ENCODE results near the gene WDR64. TPM values are rescaled to one million over a fixed set of nuclear protein-coding genes. Genes with fewer than 3 reads are reported as not detected.

WDR64 gene
- polyA plus RNA-seq, 1 donor (not counting 4 experiments of a cell fraction or from before 2014, with no cell fraction given), result not detected

DNA sequence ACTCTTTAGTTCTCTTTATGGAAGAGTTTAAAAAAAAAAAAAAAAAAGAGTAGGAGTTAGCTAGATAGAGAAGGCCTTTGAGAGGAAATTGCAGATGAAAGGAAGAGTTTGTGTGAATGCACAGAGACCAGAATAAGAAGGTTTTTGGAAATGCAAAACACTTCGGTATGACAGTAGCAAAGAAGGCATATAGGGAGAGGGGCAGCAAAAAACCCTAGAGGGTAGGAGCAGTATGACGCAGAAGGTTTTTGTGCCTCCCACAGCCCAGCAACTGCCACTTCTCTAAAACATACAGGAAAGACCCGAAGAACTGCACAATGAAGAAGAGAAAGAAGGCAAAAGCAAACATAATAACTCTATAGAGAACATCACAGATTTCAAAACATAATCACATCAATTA is 84.3 kb downstream of the WDR64 start:
- no peak overlapping the region for H3K4me2 ChIP-seq (ENCODE audit: control insufficient read depth, extremely low read depth, insufficient read depth, low read depth, low read length)
- H3K4me3 ChIP-seq (ENCODE audit: control insufficient read depth in 2 of 3, extremely low read depth in 1 of 3, insufficient read depth in 2 of 3, low read depth in 1 of 3, low read length in 3 of 3), result no peak overlapping the region
- no peaks in the 10 kb centered on the region for H3K9me3 ChIP-seq (ENCODE audit: control insufficient read depth, low read depth, low read length)
- no peak for DNase-seq (ENCODE audit: low read depth, low spot score)
- no peaks in the 10 kb centered on the region for H3K79me2 ChIP-seq (ENCODE audit: control insufficient read depth, insufficient read depth, low read length)
- FAIRE-seq, result no peak
- dilution Hi-C loops (cut with MboI; ENCODE audit: extremely low pct_ligation_motif_present, low sequenced_read_pairs), result no loop called here
- H3K9ac ChIP-seq (ENCODE audit: control insufficient read depth, extremely low read depth, insufficient read depth, low read length), result no peak overlapping the region
- no peak for TF ChIP-seq EZH2 (IDR thresholded peaks at IDR 0.05; ENCODE audit: low read length)
- TF ChIP-seq, protein P1, sequence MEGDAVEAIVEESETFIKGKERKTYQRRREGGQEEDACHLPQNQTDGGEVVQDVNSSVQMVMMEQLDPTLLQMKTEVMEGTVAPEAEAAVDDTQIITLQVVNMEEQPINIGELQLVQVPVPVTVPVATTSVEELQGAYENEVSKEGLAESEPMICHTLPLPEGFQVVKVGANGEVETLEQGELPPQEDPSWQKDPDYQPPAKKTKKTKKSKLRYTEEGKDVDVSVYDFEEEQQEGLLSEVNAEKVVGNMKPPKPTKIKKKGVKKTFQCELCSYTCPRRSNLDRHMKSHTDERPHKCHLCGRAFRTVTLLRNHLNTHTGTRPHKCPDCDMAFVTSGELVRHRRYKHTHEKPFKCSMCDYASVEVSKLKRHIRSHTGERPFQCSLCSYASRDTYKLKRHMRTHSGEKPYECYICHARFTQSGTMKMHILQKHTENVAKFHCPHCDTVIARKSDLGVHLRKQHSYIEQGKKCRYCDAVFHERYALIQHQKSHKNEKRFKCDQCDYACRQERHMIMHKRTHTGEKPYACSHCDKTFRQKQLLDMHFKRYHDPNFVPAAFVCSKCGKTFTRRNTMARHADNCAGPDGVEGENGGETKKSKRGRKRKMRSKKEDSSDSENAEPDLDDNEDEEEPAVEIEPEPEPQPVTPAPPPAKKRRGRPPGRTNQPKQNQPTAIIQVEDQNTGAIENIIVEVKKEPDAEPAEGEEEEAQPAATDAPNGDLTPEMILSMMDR (optimal IDR thresholded peaks at IDR 0.05 in 1 of 3, IDR thresholded peaks at IDR 0.05 in 1 of 3, conservative IDR thresholded peaks at IDR 0.05 in 1 of 3; ENCODE audit: extremely low read depth in 1 of 3, insufficient read depth in 2 of 3, low read length in 3 of 3), result no peak
- H3K27me3 ChIP-seq (ENCODE audit: control insufficient read depth, extremely low read depth, insufficient read depth, low read length), result no peaks in the 10 kb centered on the region
- no peaks in the 10 kb centered on the region for H3K4me1 ChIP-seq (ENCODE audit: control insufficient read depth, extremely low read depth, insufficient read depth, low read length)
- H3K27ac ChIP-seq (ENCODE audit: control insufficient read depth, insufficient read depth, low read length), result no peak overlapping the region
- H3K36me3 ChIP-seq (ENCODE audit: control insufficient read depth in 2 of 2, extremely low read depth in 1 of 2, insufficient read depth in 2 of 2, low read length in 2 of 2), result no peaks in the 10 kb centered on the region
- H2AFZ ChIP-seq (ENCODE audit: control insufficient read depth, low read length), result no peak overlapping the region
- no peaks in the 10 kb centered on the region for H3K9me1 ChIP-seq (ENCODE audit: control insufficient read depth, extremely low read depth, insufficient read depth, low read length)
- no peaks in the 10 kb centered on the region for H4K20me1 ChIP-seq (ENCODE audit: control insufficient read depth, extremely low read depth, insufficient read depth, low read length)

DNA sequence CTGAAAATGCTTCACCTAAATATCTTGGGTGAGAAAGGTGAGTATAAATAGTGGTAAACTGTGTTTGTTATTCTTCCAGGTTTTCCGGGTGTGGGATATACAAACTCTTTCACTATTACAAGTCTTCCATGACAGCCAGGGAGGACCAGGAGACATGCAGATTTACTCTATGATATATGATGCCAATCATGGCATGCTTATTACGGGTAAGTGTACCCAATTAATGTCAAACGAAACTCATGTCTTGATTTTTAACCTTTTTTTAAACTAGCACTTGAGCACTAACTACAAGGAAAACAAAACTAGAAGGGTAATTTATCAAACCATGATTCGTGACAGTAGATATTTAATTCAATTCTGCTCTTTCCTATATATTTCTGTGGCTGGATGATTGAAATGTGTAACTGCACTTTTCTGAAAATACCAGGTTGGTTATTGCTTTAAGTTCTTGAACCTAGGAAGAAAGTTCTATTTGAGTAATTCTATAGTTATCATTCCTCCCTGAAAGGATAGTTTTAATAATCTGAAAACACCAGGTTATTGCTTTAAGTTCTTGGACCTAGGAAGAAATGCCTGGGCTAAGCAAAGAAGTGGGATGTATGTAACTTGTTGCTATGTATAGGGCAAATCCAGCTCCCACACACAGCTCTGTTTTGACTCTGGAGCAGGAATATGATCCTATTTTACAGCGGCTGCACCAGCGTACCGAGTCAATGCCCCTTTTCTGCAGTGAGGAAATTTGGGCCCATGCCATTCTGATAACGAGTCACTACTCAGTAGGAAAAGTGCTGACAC is 86.4 kb downstream of the WDR64 start:
- Histone ChIP-seq H3K4me3 (ENCODE audit: control insufficient read depth in 2 of 3, extremely low read depth in 1 of 3, insufficient read depth in 2 of 3, low read depth in 1 of 3, low read length in 3 of 3) (no peak overlapping the region), H3K4me1 (ENCODE audit: control insufficient read depth, extremely low read depth, insufficient read depth, low read length) (no peaks in the 10 kb centered on the region), H3K4me2 (ENCODE audit: control insufficient read depth, extremely low read depth, insufficient read depth, low read depth, low read length) (no peak overlapping the region), H3K9me1 (ENCODE audit: control insufficient read depth, extremely low read depth, insufficient read depth, low read length) (no peaks in the 10 kb centered on the region), H3K9me3 (ENCODE audit: control insufficient read depth, low read depth, low read length) (no peaks in the 10 kb centered on the region), H3K9ac (ENCODE audit: control insufficient read depth, extremely low read depth, insufficient read depth, low read length) (no peak overlapping the region), H3K36me3 (ENCODE audit: control insufficient read depth in 2 of 2, extremely low read depth in 1 of 2, insufficient read depth in 2 of 2, low read length in 2 of 2) (no peaks in the 10 kb centered on the region), H4K20me1 (ENCODE audit: control insufficient read depth, extremely low read depth, insufficient read depth, low read length) (no peaks in the 10 kb centered on the region), H3K27ac (ENCODE audit: control insufficient read depth, insufficient read depth, low read length) (no peak overlapping the region), H3K79me2 (ENCODE audit: control insufficient read depth, insufficient read depth, low read length) (no peaks in the 10 kb centered on the region), H3K27me3 (ENCODE audit: control insufficient read depth, extremely low read depth, insufficient read depth, low read length) (no peaks in the 10 kb centered on the region), H2AFZ (ENCODE audit: control insufficient read depth, low read length) (no peak overlapping the region)
- FAIRE-seq, result no peak
- TF ChIP-seq EZH2 (IDR thresholded peaks at IDR 0.05; ENCODE audit: low read length), result no peak
- TF ChIP-seq, protein P1 (optimal IDR thresholded peaks at IDR 0.05 in 1 of 3, IDR thresholded peaks at IDR 0.05 in 1 of 3, conservative IDR thresholded peaks at IDR 0.05 in 1 of 3; ENCODE audit: extremely low read depth in 1 of 3, insufficient read depth in 2 of 3, low read length in 3 of 3), result no peak
- dilution Hi-C loops (cut with MboI; ENCODE audit: extremely low pct_ligation_motif_present, low sequenced_read_pairs), result no loop called here
- DNase-seq (ENCODE audit: low read depth, low spot score), result no peak
